COLO668 (cell line): ENCODE measurements around the gene SMOC1.

Source experiments
- DNase-seq: peaks from one replicate; lab custom pipeline; 2025; ENCODE audit not compliant: unreplicated experiment; lab: John Stamatoyannopoulos, UW

SMOC1 gene

GRCh38 chr14:69938751-69939150, 59.5 kb downstream of the SMOC1 start:
- DNase-seq = no peak

GRCh38 chr14:69941768-69942742, 62.8 kb downstream of the SMOC1 start:
- DNase-seq = no peak

- DNase-seq = peak; percentile 40
Measured at GRCh38 chr14:69943084-69943780, 64.0 kb downstream of the SMOC1 start.

GRCh38 chr14:69945347-69945746, 66.1 kb downstream of the SMOC1 start:
- DNase-seq = no peak

GRCh38 chr14:69945912-69946311, 66.7 kb downstream of the SMOC1 start:
- DNase-seq = peak; percentile 61

- no peak for DNase-seq
Measured at GRCh38 chr14:69948351-69948750, 69.1 kb downstream of the SMOC1 start.

- DNase-seq = no peak
Measured at GRCh38 chr14:69951263-69951662, 72.0 kb downstream of the SMOC1 start.

- DNase-seq = no peak
Measured at GRCh38 chr14:69951935-69952334, 72.7 kb downstream of the SMOC1 start.

GRCh38 chr14:69953266-69953915, 74.2 kb downstream of the SMOC1 start:
- DNase-seq = no peak

GRCh38 chr14:69955855-69956845, 76.9 kb downstream of the SMOC1 start:
- DNase-seq = no peak

- DNase-seq = no peak
Measured at GRCh38 chr14:69956970-69957369, 77.8 kb downstream of the SMOC1 start.

GRCh38 chr14:69957986-69958385, 78.8 kb downstream of the SMOC1 start:
- DNase-seq = no peak

- DNase-seq = no peak
Measured at GRCh38 chr14:69959136-69959535, 79.9 kb downstream of the SMOC1 start.

- DNase-seq = no peak
Measured at GRCh38 chr14:69960296-69960695, 81.1 kb downstream of the SMOC1 start.

- no peak for DNase-seq
Measured at GRCh38 chr14:69963966-69964365, 84.8 kb downstream of the SMOC1 start.

GRCh38 chr14:69964841-69965240, 85.6 kb downstream of the SMOC1 start:
- no peak for DNase-seq

- DNase-seq = no peak
Measured at GRCh38 chr14:69968132-69968531, 88.9 kb downstream of the SMOC1 start.

GRCh38 chr14:69968681-69969080, 89.5 kb downstream of the SMOC1 start:
- no peak for DNase-seq

GRCh38 chr14:69972755-69973154, 93.5 kb downstream of the SMOC1 start:
- DNase-seq = no peak

- no peak for DNase-seq
Measured at GRCh38 chr14:69973846-69974245, 94.6 kb downstream of the SMOC1 start.
